Stimulated activated CD4-positive, alpha-beta T cell treated with anti-CD3 and anti-CD28 coated beads, Interleukin-2, amount 100 ng/mL, for 24 hours (primary cell): ENCODE measurements around the gene HCCS.

ENCODE experiments used
- DNase-seq, 2 donors: peaks; one replicate each; pipeline ENCODE4 v3.0.0-alpha.2; 2020

HCCS gene

DNA sequence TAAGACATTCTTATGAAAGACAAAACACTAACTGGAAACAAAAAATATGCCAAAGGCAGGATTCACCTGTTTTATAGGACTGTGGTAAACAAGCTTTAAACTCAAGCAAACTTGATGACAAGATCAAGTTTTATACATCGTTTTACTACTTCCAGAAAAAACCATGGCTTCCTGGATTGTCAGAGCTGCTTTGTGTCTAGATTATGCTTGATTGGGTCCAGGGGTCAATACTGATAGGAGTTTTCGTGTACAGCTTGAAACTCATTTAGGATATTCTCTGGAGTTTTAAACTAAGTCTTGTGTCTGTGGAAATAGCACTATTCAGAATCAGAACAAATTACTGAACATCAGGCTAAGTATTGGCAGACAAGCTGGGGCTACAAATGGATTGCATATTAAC, 13.0 kb downstream of the HCCS start:
- DNase-seq = no peak

DNA sequence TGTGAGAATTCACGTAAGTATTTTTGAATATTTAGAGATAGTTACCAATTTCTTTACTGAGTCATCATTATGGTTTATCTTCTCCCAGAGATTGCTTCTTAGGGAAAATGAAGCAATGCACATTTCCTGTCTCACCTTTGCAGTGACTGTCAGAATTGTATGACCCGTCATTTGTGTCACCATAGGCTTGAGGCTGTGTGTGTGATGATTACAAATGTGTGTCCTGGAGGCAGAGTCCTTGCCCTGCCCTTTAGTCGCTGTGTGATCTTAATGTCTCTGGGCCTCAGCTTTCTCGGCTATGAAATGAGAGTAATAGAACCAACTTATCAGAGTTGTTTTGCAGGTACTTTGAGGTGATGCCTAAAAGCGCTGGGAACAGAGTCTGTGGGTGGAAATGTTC, 13.9 kb downstream of the HCCS start:
- no peak for DNase-seq

DNA sequence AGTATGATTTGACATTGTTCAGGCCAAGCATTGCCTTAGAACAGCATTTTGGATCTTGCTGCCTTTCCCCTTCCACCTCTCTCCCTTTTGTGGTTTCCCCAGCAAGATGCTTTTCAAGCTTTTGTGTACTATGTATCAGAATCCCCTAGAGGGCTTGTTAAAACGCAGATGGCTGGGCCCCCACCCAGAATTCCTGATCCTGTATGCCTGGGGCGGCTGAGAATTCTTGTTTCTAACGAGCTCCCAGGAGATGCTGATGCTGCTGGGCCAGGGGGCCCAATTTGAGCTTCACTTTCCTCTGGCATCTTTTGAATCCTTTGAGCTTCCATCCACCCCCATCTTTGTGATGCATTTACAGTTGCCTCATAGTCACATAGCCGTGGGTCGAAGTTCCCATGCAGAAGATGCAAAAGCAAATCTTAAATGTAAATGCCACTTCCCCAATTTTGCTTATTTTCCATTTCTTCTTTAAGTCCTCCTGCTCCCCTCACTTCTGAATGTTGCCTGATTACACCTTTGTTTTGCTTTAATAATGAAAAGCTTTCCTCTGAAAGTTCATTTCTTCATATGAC, 18.5 kb downstream of the HCCS start:
- no peak for DNase-seq

DNA sequence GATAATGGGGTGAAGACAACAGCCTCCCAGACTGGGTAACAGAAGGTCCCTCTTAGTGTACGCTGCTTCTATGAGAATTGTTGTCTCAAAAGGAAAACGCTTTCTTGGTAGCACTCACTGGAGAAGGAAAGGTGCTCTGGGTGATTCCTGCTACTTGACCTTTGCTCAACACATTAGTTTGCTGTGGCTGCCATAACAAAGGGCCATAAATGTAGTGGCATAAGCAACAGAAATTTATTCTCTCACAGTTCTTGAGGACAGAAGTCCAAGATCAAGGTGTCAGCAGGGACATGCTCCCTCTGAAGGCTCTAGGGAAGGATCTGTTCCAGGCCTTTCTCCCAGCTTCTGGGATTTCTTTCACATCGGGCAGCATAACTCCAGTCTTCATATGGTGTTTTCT, 19.0 kb downstream of the HCCS start:
- no peak for DNase-seq

DNA sequence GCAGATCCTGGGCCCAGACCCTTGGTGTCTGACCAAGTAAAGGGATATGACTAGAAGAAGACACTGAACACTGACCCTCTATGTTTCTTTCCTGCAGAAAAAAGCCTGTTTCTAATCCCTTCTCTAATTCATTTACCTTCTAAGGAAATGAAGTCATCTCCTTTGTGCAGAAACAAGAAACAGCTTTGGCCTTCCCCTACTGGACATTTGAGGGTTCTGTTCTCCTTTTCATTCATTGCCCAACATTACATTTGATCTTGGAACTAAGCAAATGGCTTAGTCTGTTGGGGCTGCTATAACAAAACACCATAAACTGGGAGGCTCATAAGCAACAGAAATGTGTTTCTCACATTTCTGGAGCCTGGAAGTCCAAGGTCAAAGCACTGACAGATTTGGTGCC, 20.0 kb downstream of the HCCS start:
- no peak for DNase-seq

DNA sequence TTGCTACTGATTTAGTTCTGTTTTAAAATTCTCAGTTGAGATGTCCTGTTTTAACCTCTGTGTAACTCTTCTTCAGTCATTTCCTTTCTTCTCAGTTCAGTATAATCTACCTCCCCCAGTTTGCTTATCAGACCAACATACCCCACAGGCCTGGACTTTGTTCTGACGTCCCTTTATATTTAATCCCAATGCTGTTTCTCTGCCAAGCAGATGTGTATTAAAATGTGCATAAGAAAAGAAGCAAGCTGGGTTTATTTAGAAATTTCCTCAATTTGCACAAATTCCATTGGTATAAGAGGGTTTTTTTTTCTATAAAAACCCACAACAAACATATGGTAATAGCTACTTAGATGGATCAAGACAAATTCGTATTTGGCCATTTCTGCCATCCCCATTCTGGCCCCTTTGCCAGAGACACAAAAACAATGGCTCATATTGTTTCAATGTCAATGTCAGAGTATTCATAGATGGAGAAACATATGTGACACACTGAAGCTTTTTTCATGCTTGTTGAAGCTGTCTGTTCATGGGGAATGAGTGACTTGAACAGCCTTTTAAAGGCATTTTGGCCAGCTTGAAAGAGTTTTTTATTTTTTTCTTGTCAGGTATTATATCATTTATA, 24.5 kb downstream of the HCCS start:
- no peak for DNase-seq

DNA sequence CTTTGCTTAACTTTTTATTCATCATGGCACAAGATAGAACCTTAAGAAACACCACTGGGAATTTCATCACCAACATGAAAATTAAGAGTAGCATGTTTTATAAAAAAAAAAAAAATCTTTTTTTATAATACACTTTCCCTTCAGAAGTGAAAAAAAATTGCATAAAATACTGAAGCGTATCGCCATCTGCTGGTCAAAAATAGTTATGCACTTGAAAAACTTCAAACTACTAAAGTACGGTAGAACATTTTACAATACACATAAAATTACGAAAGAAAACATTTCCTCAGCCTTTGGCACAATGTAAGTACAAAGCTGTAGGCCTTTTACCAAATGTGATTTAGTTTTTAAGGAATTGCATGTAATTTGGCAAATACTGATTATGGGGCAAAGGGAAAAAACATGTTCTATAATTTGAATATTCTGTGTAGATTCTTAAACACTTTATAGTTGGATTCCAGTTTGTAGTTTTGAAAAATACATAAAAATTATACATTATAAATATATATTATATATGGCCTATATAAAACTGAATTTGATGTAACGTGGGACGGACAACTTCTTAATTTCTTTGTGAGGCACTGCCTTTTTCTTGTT, 26.5 kb downstream of the HCCS start:
- no peak for DNase-seq

DNA sequence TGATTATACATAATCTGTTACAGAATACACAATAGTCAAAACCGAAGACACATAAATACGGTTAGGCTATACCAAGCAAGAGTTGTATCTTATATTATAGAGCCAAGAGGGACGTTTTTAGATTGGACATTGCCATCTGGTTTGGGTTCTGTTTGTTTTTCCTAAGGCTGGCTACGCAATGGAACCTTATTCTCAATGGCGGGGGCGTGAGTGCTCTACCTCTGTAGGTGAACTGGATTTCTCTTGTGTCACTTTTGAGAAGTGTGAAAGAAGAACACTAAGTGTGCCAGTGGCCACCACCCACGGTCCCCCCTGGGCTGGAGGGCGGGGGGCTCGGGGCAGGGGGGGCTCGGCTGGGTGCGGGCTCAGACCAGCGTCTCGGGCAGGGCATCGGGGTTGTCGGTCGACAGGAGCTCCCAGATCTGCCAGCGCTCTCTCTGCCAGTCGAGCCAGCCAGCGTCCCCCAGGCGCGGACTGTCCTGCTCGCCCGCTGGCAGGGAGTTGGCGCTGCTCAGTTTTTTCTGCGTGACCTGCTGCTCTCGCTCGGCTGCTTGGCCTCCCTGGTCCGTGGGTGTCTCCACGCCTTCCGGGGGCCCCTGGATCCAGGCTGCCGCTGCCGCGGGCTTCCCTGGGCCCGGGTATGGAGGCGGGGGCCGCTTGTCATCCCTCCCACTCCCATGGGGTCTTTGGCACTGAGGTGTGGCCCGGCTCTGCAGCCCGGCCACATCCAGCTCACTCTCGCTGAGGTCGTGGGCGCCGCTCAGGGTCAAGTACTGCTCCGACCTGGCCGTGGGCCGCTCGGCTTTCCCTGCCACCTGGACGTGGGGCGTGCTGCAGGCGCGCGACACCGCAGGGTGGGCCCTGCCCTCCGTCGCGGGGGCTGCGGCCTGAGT, 27.6 kb downstream of the HCCS start:
- no peak for DNase-seq

DNA sequence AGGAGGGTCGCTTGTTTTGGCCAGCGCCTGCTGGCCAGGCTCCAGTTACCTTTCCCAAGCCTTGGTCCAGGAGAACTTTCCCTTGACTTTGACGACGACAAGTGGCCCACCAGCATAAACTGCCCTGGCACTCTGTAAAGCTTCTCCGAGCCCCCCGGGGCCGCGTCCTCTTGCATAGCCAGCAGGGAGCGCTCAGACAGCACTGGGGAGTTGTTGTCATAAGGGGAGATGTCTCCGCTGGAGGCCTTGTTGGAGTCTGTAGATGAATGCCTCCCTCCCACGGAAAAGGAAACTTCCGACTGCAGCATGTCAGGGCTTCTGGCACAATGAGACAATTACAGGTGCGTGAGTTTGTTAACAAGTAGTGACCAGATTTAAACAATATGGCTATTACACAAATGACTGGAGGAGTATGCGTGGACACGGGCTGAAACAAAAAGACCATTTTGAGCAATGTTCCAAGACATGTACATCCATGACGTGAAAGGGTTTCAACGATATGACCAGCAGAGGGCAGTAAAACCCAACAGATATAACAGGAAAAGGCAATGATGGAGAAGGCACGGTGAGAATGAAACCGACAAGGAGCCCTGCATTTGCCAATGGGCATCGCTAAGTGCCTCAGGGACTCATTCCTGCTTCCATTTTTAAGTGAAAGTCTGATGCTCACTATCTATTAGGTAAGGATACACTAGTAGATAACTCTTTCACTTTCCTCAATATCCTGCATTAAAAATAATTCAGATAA, 33.0 kb downstream of the HCCS start:
- peak; percentile 21 to 31 for DNase-seq

DNA sequence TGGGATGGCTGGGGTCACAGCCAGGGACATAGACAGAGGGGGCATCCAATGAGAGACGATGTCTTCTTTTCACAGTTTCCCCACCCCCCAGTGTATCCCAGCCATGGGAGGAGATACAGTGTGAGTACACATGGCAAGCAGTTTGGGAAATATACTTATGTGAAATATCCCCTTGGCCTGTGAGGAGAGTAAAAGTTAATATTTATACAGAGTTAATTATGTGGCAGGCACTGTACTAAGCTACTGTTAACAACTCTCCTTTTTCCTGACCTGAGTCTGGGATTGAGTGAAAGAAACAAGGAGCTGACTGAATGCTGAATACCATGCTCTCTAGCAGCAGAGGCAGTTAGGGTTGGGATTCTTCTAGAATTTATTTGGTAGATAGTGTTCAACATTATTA, 35.3 kb downstream of the HCCS start:
- DNase-seq = no peak

DNA sequence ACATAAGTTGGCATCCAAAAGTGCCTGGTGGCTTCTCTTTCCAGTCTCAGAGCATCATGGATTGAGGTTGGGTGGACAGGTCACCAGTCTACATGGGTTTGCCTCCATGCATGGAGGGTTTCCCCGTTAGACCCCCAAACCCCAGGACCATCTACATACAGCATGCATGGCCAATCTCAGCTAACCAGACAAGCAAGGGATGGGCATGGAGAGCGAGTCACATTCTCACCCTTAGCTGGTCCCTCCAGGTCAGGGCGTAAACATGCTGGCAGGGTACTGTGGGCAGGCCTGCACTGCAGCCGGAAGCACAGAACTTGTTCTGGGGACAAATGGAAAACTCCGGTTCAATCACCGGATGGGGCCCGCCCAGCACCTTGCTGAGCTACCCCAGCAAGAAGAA, 37.3 kb downstream of the HCCS start:
- DNase-seq = no peak

DNA sequence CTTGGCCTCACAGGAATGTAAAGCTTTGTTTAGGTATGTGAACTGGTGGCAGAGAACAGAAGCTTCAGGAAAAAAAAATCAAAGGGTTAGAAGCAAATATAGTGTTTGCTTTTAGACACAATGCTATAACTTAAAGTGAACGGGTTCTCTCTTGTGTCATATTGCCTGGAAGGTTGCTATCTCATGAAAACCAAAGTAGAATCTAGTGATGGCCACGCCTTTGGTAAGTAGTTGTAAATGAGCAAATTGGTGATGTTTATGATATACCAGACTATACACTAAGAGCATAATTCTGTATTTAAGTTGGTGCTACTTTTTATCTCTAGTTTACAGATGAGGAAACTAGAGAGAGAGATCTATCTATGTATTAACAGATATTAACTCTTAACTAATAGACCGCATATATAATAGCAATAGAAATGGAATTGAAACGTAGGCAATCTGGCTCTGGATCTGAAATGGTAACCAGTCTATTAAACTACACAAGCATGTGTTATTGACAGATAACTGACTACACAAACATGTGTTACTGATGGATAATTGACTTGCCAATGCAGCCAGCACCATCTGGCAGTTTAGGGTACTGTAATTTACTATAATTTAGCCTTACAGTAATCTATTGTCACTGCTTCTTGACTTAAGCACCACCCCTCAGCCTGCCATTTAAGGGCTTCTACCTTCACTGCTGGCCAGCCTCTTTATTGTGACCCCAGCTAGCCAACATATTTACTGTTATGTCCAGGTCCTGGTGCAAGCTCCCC, 40.8 kb downstream of the HCCS start:
- DNase-seq = no peak

DNA sequence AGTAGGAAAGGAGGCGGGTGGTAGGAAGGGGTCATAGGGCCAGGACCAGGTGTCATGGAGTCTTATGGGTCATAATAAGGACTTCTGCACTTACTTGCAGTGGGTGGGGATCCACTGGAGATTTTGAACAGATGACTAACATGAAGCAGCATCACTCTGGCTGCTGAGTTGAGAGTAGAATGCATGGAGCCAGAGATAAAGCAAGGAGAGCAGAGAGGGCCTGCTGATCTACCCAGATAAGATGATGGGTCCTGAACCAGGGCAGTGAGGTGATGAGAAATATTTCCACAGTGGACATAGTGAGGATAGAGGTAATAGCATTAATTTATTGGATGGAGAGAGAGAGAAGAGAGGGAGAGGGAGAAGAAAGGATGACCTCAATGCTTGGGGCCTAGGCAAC, 48.0 kb downstream of the HCCS start:
- DNase-seq = no peak

DNA sequence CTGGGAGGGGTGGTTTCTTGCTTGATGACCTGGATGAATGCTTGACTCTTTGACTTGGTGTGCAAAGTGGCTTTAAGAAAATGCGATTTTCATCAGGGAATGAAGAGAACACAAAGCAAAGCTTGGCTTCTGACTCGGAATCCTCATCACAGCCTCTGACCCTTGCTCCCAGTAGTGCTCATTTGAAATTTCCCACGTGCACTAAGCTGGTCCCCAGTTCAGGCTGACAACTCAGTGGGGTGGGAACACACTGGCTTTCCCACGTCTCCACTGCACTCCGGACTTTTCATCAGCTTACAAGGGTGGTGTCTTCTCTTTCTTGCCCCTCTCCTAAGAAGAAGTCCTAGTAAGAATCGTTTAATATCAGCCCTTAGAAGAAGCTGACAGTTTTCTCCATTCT, 53.3 kb downstream of the HCCS start:
- no peak for DNase-seq

DNA sequence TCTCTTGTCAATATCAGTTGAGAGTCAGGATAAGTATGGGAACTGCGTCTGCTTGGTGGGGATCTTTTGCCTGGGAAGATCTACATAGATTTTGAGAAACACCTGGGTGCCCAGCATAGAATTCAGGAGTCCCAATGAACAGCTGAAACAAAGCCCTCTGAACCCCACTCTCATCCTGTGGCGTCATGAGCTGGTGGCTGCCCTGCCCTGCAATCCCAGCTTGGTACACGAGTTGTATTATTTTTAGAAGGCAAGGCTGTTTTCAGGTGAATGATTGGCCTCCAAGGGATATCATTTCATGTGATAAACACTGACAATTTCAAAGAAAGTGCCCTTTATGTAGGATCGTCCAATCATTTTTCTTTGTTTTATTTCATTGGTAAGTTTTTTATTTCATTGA, 60.8 kb downstream of the HCCS start:
- DNase-seq = no peak

DNA sequence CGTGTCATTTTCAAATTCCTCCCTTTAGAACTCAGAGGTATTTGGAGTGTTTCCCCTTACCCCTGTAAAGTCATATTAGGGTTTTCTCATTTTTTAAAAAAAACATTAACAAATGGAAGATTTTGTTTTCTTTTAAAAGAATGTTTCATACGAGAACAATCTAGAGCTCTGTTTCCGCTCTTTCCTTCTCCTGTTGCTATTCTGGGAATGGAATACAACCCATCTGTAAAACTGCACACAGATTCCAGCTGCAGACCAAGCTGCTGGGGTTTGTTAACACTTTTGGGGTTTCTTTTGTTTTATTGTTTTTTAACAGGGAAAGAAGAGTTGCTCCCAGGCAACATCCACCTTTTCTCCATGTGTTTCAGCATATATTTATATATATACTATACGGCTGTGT, 61.3 kb downstream of the HCCS start:
- no peak for DNase-seq
